ENCODE results near the gene RUBCN. TPM values are rescaled to one million over a fixed set of nuclear protein-coding genes. Genes with fewer than 3 reads are reported as not detected.
"Not testable (repeated sequence)": the region's sequence is repeated elsewhere in the genome, so short reads cannot be mapped to it uniquely, and the experiment has no call there.

RUBCN gene
- total and polyA plus RNA-seq, 9 of the 15 experiments (the other 6 are each of a cell fraction or from before 2014, with no cell fraction given): 8.4 to 24.0 (median 11.9) TPM

DNA sequence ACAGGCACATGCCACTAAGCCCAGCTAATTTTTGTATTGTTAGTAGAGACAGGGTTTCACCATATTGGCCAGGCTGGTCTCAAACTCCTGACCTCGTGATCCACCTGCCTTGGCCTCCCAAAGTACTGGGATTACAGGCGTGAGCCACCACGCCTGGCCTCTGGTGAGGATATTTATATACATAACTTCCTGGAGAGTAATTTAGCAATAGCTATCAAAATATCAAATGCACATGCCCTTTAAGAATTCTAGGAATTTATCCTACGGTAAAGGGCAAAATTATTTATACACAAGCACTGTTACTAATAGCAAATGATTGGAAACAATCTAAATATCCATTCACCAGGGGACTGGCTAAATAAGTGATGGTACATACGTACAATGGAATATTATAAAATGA, 25.7 kb downstream of the RUBCN start:
- H3K9me3 ChIP-seq (replicated peaks; ENCODE audit: control insufficient read depth, insufficient read depth, low read depth, low read length); H3K9ac ChIP-seq (ENCODE audit: insufficient read depth in 1 of 2, low read depth in 2 of 2, low read length in 2 of 2); H3K4me2 ChIP-seq (ENCODE audit: insufficient read depth, low read length); H3K9me1 ChIP-seq (ENCODE audit: control insufficient read depth, insufficient read depth, low read length); H4K20me1 ChIP-seq (replicated peaks; ENCODE audit: control insufficient read depth, insufficient read depth, low read length); H3K27ac ChIP-seq (ENCODE audit: extremely low read depth, low read depth, low read length); H2AFZ ChIP-seq (ENCODE audit: low read depth, low read length); H3K79me2 ChIP-seq (ENCODE audit: control insufficient read depth, insufficient read depth, low read length); in situ Hi-C loops (cut with MboI); CTCF ChIA-PET (ENCODE audit: low intra/inter-chr PET ratio); DNase-seq (ENCODE audit: extremely low read depth in 1 of 4, low spot score in 3 of 4); BruUV-seq (replicated peaks); ATAC-seq; H3K27me3 ChIP-seq (ENCODE audit: control insufficient read depth in 2 of 2, insufficient read depth in 2 of 2, low read length in 2 of 2); H3K4me1 ChIP-seq (replicated peaks in 1 of 2; ENCODE audit: control insufficient read depth in 2 of 2, insufficient read depth in 2 of 2, low read length in 2 of 2); FAIRE-seq; H3K4me3 ChIP-seq; intact Hi-C loops (cut with micrococcal nuclease): not testable (repeated sequence)
- H3K36me3 ChIP-seq (ENCODE audit: control insufficient read depth, insufficient read depth, low read length): peaks cover 15% of the 10 kb centered on the region; the same call in 2 of the 3 replicates
- POLR2A ChIA-PET: interaction anchor here (0.7 to 2.1 kb wide), 2 partner anchors 8 to 25 kb away, joined by 3 to 8 read pairs; no protein-coding TSS in a partner anchor
- WGBS (ENCODE audit: insufficient coverage, low coverage, missing lambda C conversion rate): 87% methylated on average over 5 of the region's 5 CpGs
- 0 out of 2 replicates have a peak, but pooled peaks have one; percentile 10 for TF ChIP-seq ZNF121 (CRISPR knock-in tag; conservative IDR thresholded peaks at IDR 0.05)

DNA sequence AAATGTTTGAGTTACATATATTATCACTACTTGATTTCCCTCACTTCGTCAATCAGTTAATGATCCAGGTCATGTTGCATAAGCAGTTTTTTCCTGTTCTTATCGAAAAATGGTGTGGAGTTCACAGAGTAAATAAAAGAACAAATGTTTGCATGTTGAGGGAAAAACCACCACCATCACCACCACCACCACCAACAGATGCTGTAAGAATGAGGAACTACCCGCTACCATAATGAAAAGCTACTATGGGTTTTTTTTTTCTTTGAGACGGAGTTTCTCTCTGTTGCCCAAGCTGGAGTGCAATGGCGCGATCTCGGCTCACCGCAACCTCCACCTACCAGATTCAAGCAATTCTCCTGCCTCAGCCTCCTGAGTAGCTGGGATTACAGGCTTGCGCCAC, 27.6 kb downstream of the RUBCN start:
- no peaks in the 10 kb centered on the region for H3K79me2 ChIP-seq (ENCODE audit: control insufficient read depth, insufficient read depth, low read length)

More for the DNA sequence above, 27.6 kb downstream of the RUBCN start:
- Histone ChIP-seq H3K4me2 (ENCODE audit: insufficient read depth, low read length) (no peak overlapping the region), H3K9me3 (replicated peaks; ENCODE audit: control insufficient read depth, insufficient read depth, low read depth, low read length) (no peaks in the 10 kb centered on the region), H3K9me1 (ENCODE audit: control insufficient read depth, insufficient read depth, low read length) (no peaks in the 10 kb centered on the region), H3K4me1 (replicated peaks in 1 of 2; ENCODE audit: control insufficient read depth in 2 of 2, insufficient read depth in 2 of 2, low read length in 2 of 2) (peaks cover 0 to 4% of the 10 kb centered on the region in 2 experiments; a peak in 1 of 5 replicates), H4K20me1 (replicated peaks; ENCODE audit: control insufficient read depth, insufficient read depth, low read length) (no peaks in the 10 kb centered on the region), H3K4me3 (no peak overlapping the region), H3K27me3 (ENCODE audit: control insufficient read depth in 2 of 2, insufficient read depth in 2 of 2, low read length in 2 of 2) (no peaks in the 10 kb centered on the region), H2AFZ (ENCODE audit: low read depth, low read length) (no peak overlapping the region), H3K36me3 (ENCODE audit: control insufficient read depth, insufficient read depth, low read length) (peaks cover 17% of the 10 kb centered on the region; the same call in 2 of the 3 replicates), H3K27ac (ENCODE audit: extremely low read depth, low read depth, low read length) (no peak overlapping the region), H3K9ac (ENCODE audit: insufficient read depth in 1 of 2, low read depth in 2 of 2, low read length in 2 of 2) (no peak overlapping the region)
- TF ChIP-seq KLF10 (CRISPR knock-in tag; IDR thresholded peaks at IDR 0.05): no peak
- no peak for TF ChIP-seq CC2D1A (IDR thresholded peaks at IDR 0.05)
- TF ChIP-seq, protein P1, sequence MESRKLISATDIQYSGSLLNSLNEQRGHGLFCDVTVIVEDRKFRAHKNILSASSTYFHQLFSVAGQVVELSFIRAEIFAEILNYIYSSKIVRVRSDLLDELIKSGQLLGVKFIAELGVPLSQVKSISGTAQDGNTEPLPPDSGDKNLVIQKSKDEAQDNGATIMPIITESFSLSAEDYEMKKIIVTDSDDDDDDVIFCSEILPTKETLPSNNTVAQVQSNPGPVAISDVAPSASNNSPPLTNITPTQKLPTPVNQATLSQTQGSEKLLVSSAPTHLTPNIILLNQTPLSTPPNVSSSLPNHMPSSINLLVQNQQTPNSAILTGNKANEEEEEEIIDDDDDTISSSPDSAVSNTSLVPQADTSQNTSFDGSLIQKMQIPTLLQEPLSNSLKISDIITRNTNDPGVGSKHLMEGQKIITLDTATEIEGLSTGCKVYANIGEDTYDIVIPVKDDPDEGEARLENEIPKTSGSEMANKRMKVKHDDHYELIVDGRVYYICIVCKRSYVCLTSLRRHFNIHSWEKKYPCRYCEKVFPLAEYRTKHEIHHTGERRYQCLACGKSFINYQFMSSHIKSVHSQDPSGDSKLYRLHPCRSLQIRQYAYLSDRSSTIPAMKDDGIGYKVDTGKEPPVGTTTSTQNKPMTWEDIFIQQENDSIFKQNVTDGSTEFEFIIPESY (CRISPR knock-in tag; IDR thresholded peaks at IDR 0.05): peak; percentile 74
- TF ChIP-seq, protein P2, sequence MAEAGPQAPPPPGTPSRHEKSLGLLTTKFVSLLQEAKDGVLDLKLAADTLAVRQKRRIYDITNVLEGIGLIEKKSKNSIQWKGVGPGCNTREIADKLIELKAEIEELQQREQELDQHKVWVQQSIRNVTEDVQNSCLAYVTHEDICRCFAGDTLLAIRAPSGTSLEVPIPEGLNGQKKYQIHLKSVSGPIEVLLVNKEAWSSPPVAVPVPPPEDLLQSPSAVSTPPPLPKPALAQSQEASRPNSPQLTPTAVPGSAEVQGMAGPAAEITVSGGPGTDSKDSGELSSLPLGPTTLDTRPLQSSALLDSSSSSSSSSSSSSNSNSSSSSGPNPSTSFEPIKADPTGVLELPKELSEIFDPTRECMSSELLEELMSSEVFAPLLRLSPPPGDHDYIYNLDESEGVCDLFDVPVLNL (CRISPR knock-in tag; IDR thresholded peaks at IDR 0.05; ENCODE audit: low read depth): no peak
- ATAC-seq (no peak), FAIRE-seq (no peak), DNase-seq (ENCODE audit: extremely low read depth in 1 of 4, low spot score in 3 of 4) (no peak)
- intact Hi-C loops (cut with micrococcal nuclease): no loop called here
- in situ Hi-C loops (cut with MboI): no loop called here
- ChIA-PET POLR2A (no interaction called here), CTCF (ENCODE audit: low intra/inter-chr PET ratio) (no interaction called here)
- BruUV-seq (replicated peaks): no TSS peak
- WGBS (ENCODE audit: insufficient coverage, low coverage, missing lambda C conversion rate): 92% methylated on average over 9 of the region's 9 CpGs
